ENCODE results near the gene SPATA31C1.

The SPATA31C1 gene

DNA sequence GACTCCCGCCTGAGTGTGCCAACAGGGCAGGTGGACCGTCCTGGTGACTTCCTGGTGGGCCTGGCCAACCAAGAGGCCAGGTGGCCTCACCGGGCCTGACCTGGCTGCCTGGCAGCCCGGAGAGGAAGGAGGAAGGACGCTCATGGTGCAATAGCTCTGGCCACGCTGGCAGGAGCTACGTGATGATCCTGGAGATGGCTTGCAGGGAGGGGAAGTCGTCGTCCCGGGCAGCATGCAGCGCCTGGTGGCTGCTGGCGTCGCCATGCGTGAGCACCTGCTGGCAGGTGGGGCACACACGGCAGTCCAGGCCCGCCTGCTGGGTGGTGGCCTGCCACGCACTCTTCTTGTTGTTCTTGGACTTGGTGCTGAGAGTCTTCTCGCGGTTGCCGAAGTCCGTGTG is 26.3 kb downstream of the SPATA31C1 start:
- H3K9me3 Mint-ChIP-seq = no peaks in the 10 kb centered on the region
- no peak overlapping the region for H3K27ac Mint-ChIP-seq
- H3K4me3 Mint-ChIP-seq = no peak overlapping the region
- no peaks in the 10 kb centered on the region for H3K4me1 Mint-ChIP-seq (ENCODE audit: low read depth)
- H3K36me3 Mint-ChIP-seq (ENCODE audit: low read depth) = no peaks in the 10 kb centered on the region
- H3K27me3 Mint-ChIP-seq = peaks cover 8% of the 10 kb centered on the region

DNA sequence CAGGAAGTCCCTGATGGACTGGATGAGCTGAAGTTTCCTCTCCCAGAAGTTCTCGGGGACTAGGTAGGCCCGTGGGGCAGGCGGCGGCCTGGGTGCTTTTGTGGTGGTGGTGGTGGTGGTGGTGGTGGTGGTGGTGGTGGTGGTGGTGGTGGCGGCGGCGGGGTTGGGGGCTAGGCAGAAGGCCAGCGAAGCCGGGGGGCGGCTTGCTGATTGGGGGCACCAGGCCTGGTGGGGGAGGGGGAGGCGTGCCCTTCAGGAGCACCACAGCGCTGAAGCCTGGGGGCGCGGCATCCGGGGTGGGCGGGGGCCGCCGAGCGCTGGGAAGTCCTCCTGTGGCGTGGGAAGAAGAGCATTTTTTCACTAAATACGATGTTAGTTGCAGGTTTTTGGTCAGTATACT is 26.9 kb downstream of the SPATA31C1 start:
- Mint-ChIP-seq H3K4me3 (no peak overlapping the region), H3K9me3 (no peaks in the 10 kb centered on the region), H3K4me1 (ENCODE audit: low read depth) (no peaks in the 10 kb centered on the region), H3K27me3 (peaks cover 13% of the 10 kb centered on the region), H3K36me3 (ENCODE audit: low read depth) (no peaks in the 10 kb centered on the region), H3K27ac (no peak overlapping the region)

DNA sequence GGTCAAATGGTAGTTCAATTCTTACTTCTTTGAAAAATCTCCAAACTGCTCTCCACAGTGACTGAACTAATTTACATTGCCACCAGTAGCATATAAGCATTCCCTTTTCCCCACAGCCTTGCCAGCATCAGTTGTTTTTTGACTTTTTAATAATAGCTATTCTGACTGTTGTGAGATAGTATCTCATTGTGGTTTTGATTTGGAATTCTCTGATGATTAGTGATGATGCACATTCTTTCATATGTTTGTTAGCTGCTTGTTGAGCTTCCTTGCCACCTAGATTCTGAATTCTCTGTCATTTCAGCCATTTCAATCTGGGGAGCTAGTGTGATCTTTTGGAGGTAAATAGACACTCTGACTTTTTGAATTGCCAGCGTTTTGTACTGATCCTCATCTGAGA is 32.5 kb downstream of the SPATA31C1 start:
- Mint-ChIP-seq H3K27ac (no peak overlapping the region), H3K9me3 (no peaks in the 10 kb centered on the region), H3K27me3 (peaks cover 18% of the 10 kb centered on the region), H3K4me1 (ENCODE audit: low read depth) (no peaks in the 10 kb centered on the region), H3K4me3 (no peak overlapping the region), H3K36me3 (ENCODE audit: low read depth) (no peaks in the 10 kb centered on the region)

DNA sequence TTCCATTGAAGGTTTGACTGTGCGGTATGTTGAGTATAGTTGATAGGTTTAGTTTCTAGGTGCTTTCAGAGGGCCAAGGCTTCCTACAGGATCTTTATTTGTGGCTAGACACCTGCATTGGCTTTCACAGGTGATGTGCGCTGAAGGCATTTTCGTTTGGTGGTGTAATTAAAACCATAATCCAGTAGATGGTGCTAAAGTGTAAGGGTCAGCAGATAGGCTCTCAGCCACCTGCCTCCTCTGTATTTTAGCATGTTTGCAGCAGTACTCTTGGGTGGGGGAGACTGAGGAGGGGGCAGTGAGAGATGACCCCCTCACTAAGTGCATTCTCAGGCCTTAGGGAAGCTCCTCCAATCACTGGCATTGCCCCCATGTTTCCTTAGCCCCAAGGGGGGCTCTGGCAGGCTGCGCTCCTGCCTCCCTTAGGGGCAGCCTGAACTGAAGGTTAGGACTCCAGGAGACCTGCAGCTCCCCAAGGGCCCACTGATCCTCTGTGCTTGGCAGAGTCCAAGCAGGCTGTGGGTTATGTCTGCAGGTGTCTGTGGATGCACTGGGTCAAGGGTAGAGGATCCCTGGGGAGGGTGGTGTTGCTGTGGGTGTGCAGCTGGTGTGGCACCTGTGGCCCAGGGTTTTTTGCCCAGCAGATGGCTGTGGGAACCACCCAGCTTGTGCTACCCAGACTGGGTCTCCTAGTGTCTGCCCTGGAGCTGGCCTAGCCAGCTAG is 33.2 kb downstream of the SPATA31C1 start:
- no peaks in the 10 kb centered on the region for H3K4me1 Mint-ChIP-seq (ENCODE audit: low read depth)
- no peak overlapping the region for H3K4me3 Mint-ChIP-seq
- H3K9me3 Mint-ChIP-seq = no peaks in the 10 kb centered on the region
- H3K27ac Mint-ChIP-seq = no peak overlapping the region
- no peaks in the 10 kb centered on the region for H3K36me3 Mint-ChIP-seq (ENCODE audit: low read depth)
- H3K27me3 Mint-ChIP-seq = peaks cover 18% of the 10 kb centered on the region

DNA sequence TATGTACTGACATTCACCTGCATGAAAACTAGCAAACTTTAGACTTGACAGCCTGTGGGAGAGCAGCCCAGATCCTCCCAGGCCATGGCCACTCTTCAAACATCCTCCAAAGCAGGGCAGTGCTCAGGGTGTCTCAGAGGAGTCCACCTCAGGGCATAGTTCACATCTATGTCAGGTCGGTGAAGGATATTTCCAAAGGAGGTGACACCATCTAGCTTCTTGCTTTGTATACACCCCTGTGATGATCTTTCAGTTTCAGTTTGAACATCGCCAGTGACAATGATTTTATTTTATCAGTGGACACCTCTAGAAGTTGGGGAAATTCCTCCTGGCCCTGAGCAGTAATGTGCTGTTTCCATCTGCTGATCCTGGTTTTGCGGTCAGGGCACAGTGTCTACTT is 36.5 kb downstream of the SPATA31C1 start:
- Mint-ChIP-seq H3K9me3 (no peaks in the 10 kb centered on the region), H3K27me3 (peaks cover 14% of the 10 kb centered on the region), H3K27ac (no peak overlapping the region), H3K4me3 (no peak overlapping the region), H3K4me1 (ENCODE audit: low read depth) (no peaks in the 10 kb centered on the region), H3K36me3 (ENCODE audit: low read depth) (no peaks in the 10 kb centered on the region)

DNA sequence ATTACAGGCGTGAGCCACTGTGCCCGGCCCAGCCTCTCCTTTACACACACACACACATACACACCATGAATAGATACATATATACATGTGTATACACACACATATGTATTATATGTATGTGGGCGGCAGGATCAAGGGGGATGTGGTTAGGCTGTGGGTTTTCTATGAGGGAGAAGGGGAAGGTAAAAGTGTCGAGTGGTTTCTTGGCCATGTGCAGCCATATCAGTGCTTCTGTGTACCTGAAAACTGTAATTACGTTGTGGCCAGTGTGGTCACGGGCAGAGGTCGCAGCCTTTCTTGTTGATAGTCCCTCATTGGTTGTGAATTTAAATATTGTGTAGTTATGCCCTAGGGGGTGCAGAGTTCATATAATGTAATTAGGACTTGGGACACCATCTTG is 40.1 kb downstream of the SPATA31C1 start:
- H3K4me3 Mint-ChIP-seq = no peak overlapping the region
- peaks cover 27% of the 10 kb centered on the region for H3K27me3 Mint-ChIP-seq
- H3K36me3 Mint-ChIP-seq (ENCODE audit: low read depth) = no peaks in the 10 kb centered on the region
- H3K4me1 Mint-ChIP-seq (ENCODE audit: low read depth) = no peaks in the 10 kb centered on the region
- no peaks in the 10 kb centered on the region for H3K9me3 Mint-ChIP-seq
- H3K27ac Mint-ChIP-seq = no peak overlapping the region

DNA sequence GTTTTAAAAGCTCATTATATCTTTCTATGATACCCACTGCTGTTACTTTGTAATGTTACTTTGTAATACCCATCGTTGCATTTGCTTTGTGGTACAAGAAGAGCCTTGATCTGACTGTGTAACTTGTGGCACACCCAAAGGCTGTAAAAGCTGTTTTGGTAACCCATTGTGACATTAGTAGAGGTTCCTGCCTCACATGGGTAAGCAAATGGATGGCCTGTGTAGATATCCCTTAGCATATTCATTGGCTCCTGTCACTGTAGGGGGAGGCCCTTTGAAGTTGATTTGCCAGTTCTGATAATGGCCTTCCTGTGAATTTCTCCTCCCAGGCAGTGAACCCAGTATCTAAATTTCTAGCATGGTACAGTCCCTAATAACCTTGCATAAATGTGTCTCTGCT is 40.8 kb downstream of the SPATA31C1 start:
- Mint-ChIP-seq H3K9me3 (no peaks in the 10 kb centered on the region), H3K4me1 (ENCODE audit: low read depth) (no peaks in the 10 kb centered on the region), H3K36me3 (ENCODE audit: low read depth) (no peaks in the 10 kb centered on the region), H3K27ac (no peak overlapping the region), H3K4me3 (no peak overlapping the region), H3K27me3 (peaks cover 27% of the 10 kb centered on the region)

DNA sequence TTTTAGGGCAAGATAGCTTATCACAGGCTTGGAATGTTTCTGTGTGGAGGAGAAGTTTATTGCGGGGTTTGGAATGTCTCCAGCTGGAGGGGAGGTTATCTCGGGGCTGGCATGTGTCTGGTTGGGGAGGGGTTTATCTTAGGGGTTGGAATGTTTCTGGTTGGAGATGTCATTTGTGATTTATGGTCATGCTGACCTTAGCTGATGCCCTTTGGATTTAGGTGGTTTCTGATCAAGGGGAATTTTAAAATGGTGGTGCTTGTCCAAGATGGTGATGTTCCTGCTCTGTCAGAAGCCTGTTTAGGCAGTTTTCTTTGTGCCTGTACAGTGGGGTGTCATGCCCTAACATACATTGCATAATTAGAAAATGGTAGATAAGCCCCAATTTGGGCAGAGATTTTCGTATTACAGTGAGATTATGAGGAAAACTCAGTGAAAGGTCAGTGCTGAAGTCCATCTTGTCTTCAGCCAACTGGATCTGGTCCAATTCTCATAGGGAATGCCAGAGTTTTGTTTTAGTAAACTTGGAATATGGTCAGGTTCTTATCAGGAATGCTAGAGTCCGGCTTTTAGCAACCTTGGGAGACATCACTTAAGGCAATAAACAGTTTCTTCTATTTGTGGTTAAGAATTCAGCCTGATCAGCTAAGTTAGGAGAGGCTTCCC is 42.3 kb downstream of the SPATA31C1 start:
- no peaks in the 10 kb centered on the region for H3K4me1 Mint-ChIP-seq (ENCODE audit: low read depth)
- H3K36me3 Mint-ChIP-seq (ENCODE audit: low read depth) = no peaks in the 10 kb centered on the region
- no peak overlapping the region for H3K4me3 Mint-ChIP-seq
- H3K9me3 Mint-ChIP-seq = no peaks in the 10 kb centered on the region
- no peak overlapping the region for H3K27ac Mint-ChIP-seq
- peaks cover 27% of the 10 kb centered on the region for H3K27me3 Mint-ChIP-seq

DNA sequence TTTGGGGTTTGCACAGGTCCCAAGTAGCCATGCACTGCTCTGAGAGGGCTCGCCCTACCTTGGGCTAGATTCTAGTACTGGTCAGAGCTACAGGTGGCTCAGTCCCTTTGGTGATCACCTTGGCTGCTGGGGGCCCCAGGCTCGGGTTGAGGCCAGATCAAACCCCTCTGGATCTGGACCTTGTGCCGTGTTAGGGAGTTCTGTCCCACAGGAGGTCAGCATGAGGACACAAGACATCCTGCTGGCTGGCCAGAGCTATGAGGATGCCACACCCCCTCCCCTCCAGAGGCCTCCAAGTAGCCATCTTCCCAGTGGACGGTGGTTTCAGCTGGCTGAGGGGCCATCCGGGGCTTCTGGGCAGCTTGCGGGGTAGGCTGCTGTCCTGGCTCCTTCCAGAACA is 46.0 kb downstream of the SPATA31C1 start:
- Mint-ChIP-seq H3K27ac (no peak overlapping the region), H3K36me3 (ENCODE audit: low read depth) (no peaks in the 10 kb centered on the region), H3K27me3 (peaks cover 24% of the 10 kb centered on the region), H3K9me3 (no peaks in the 10 kb centered on the region), H3K4me1 (ENCODE audit: low read depth) (no peaks in the 10 kb centered on the region), H3K4me3 (no peak overlapping the region)

DNA sequence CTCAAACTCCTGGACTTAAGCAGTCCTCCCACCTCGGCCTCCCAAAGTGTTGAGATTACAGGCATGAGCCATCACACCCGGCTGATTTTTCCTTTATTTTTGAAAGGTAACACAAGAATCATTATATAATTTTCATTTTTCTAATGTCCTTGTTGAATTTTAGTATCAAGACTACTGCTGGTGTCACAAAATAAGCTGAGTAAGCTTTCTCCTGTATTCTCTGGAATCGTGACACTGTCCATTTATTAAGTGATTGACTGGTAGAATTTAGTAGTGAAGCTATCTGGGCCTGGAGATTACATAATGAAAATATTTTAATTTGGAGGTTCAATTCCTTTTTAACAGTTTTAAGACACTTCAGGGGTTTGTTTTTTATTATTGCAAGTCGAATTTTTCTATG is 47.1 kb downstream of the SPATA31C1 start:
- Mint-ChIP-seq H3K36me3 (ENCODE audit: low read depth) (no peaks in the 10 kb centered on the region), H3K27me3 (peaks cover 16% of the 10 kb centered on the region), H3K4me1 (ENCODE audit: low read depth) (no peaks in the 10 kb centered on the region), H3K9me3 (no peaks in the 10 kb centered on the region), H3K27ac (no peak overlapping the region), H3K4me3 (no peak overlapping the region)

DNA sequence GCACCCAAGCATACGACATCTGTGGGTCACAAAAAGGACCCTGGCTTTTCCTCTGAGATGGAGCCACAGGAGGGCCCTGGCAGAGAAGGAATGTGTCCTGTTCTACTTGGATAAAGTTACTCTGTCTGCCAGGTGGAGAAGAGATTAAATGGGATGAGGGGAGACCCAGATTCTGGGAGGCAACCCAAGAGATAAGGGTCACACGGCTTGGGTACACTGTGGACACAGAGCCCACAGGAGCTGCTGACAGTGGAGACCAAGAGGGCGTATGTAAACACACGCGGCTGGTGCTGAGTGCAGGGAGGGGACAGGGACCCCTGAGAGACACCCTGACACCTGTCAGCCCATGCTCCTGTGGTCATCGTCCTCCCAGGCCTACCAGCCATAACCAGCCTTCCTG is 50.4 kb downstream of the SPATA31C1 start:
- no peak overlapping the region for H3K27ac Mint-ChIP-seq

DNA sequence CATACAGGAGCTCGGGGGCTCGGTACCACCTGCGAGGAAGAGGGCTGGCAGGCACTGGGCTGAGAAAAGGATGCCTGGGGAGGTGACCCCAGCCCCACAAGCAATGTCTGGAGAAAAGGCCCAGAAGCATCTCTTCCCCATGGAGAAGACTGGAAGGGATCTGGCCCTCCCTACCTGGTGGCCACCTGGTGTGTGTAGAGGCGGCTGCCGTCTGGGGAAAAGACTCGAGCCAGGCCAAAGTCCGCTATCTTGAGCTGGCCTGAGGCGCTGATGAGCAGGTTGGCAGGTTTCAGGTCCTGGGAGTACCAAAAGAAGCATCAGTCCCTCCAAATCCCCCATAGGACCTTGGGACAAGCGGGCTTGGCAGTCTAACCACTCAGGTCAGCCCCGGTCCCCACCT is 52.8 kb downstream of the SPATA31C1 start:
- Mint-ChIP-seq H3K4me1 (ENCODE audit: low read depth) (peaks cover 24% of the 10 kb centered on the region), H3K27ac (no peak overlapping the region), H3K36me3 (ENCODE audit: low read depth) (no peaks in the 10 kb centered on the region), H3K4me3 (no peak overlapping the region), H3K9me3 (no peaks in the 10 kb centered on the region), H3K27me3 (no peaks in the 10 kb centered on the region)

More for the DNA sequence above, 50.4 kb downstream of the SPATA31C1 start:
- H3K27me3 Mint-ChIP-seq = no peaks in the 10 kb centered on the region
- no peaks in the 10 kb centered on the region for H3K36me3 Mint-ChIP-seq (ENCODE audit: low read depth)
- no peaks in the 10 kb centered on the region for H3K9me3 Mint-ChIP-seq
- H3K4me3 Mint-ChIP-seq = no peak overlapping the region
- H3K4me1 Mint-ChIP-seq (ENCODE audit: low read depth) = peaks cover 10% of the 10 kb centered on the region

DNA sequence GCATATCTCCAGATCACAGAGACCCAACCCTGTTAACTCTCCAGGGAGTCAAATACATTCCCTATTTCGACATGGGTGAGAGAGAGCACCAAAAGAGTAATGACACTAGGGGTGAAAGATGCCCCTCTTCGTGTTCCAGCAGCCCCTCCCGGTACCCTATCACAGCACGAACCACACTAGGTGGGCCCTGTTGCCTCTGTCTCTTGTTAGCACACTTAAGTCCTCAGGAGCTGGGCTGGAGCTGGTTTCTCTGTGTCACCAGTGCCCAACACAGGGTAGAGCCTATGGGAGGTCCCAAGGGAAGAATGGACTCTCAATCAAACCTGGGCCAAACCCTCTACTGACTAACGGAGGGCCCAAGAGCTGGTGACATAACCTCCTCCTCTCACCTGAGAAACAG is 55.4 kb downstream of the SPATA31C1 start:
- Mint-ChIP-seq H3K36me3 (ENCODE audit: low read depth) (no peaks in the 10 kb centered on the region), H3K9me3 (no peaks in the 10 kb centered on the region), H3K4me1 (ENCODE audit: low read depth) (peaks cover 24% of the 10 kb centered on the region), H3K4me3 (peak overlapping the region; percentile 81), H3K27me3 (no peaks in the 10 kb centered on the region), H3K27ac (peak overlapping the region; percentile 86)

All from stimulated activated naive CD8-positive, alpha-beta T cell treated with anti-CD3 and anti-CD28 coated beads, Interleukin-15, Interleukin-2, amounts not matched to agents 100 ng/mL and 50 ng/mL, for 24 hours (primary cell).